Kidney (tissue), 14 donors: ENCODE data around the gene RNF207. TPM values are rescaled to one million over a fixed set of nuclear protein-coding genes. Genes with fewer than 3 reads are reported as not detected.
A peak's percentile ranks its signal among the peaks of the same experiment; 100 is the strongest.

Experiments used
- DNase-seq, 5 donors: peaks; one replicate each; pipeline ENCODE4 v3.0.0-alpha.2; 2013 to 2020
- FAIRE-seq: peaks from 2 replicates; lab custom pipeline; 2012; peaks lifted over from hg19 to GRCh38; lab: Jason Lieb, UNC
- H3K27ac ChIP-seq, 2 donors: one replicate each; pipeline ENCODE4 v1.7.0; 2013; ENCODE audit warnings: low read depth in 2 of 2, low read length in 2 of 2, inconsistent platforms in 1 of 2
- H3K27me3 ChIP-seq: one replicate; pipeline ENCODE4 v1.7.1; 2013; ENCODE audit warnings: low read length, inconsistent platforms; ENCODE audit not compliant: control insufficient read depth, insufficient read depth
- H3K36me3 ChIP-seq, 3 donors: one replicate each; pipeline versions ENCODE4 v1.7.0 to v1.7.1; 2013; ENCODE audit warnings: low read length in 3 of 3, control low read depth in 1 of 3, inconsistent platforms in 1 of 3; ENCODE audit not compliant: insufficient read depth in 3 of 3, control insufficient read depth in 2 of 3
- H3K4me1 ChIP-seq, 3 donors: one replicate each; pipeline versions ENCODE4 v1.7.0 to v1.7.1; 2013; ENCODE audit warnings: low read length in 3 of 3, inconsistent platforms in 1 of 3, low read depth in 1 of 3; ENCODE audit not compliant: control insufficient read depth in 2 of 3, insufficient read depth in 2 of 3
- H3K4me3 ChIP-seq, 3 donors: one replicate each; pipeline versions ENCODE4 v1.7.0 to v1.8.1; 2013; ENCODE audit warnings: low read length in 3 of 3, control low read depth in 1 of 3, inconsistent platforms in 1 of 3
- H3K9ac ChIP-seq, 3 donors: one replicate each; pipeline versions ENCODE4 v1.7.0 to v1.7.1; 2013; ENCODE audit warnings: low read length in 3 of 3, control low read depth in 1 of 3, inconsistent platforms in 1 of 3
- H3K9me3 ChIP-seq, 3 donors: one replicate each; pipeline versions ENCODE4 v1.7.0 to v1.7.1; 2013; ENCODE audit warnings: low read length in 3 of 3, control low read depth in 1 of 3, inconsistent platforms in 1 of 3; ENCODE audit not compliant: control insufficient read depth in 2 of 3, insufficient read depth in 1 of 3
- intact Hi-C: fragments of 100-400 bp; cut with DNase I; formaldehyde crosslinking; loops from one replicate; pipeline ENCODE4 v1.11.1; 2022
- polyA plus RNA-seq: library from polyadenylated mRNA; stranded (reverse); fragments of 350-450 nt; fragmentation: Illumina TruSeq; extraction: RNeasy Lipid Tissue Mini Kit (QIAGEN cat#74804); gene quantifications from one replicate; pipeline ENCODE4 v1.2.3, GENCODE V29; 2014; ENCODE audit warnings: low read depth, low replicate concordance; ENCODE audit not compliant: insufficient read depth
- total RNA-seq: library from RNA; stranded (reverse); fragmentation: NEBNext Ultra II Directional; extraction: Animal tissue kit (Norgen Biotek cat#: 25700); gene quantifications from one replicate; pipeline ENCODE4 v1.2.1, GENCODE V29; 2021
- TF ChIP-seq, protein P1 (sequence below): IDR thresholded peaks from 3 replicates; pipeline ENCODE4 v1.5.1; 2012; ENCODE audit warnings: mild to moderate bottlenecking, moderate library complexity, borderline replicate concordance; ENCODE audit not compliant: insufficient read depth; ENCODE audit errors: extremely low read depth
- donor health status: control.
- donor health status: control.
- donor health status: control.
- donor health status: control.
- donor health status: control.
- donor health status: DM: yes; HTN: yes; CAD: no.
- donor health status: Normal renal cell carcinoma (clear cell type).

RNF207 gene
- total and polyA plus RNA-seq, 2 donors from 2014 or later = 7.7 to 43.6 TPM

DNA sequence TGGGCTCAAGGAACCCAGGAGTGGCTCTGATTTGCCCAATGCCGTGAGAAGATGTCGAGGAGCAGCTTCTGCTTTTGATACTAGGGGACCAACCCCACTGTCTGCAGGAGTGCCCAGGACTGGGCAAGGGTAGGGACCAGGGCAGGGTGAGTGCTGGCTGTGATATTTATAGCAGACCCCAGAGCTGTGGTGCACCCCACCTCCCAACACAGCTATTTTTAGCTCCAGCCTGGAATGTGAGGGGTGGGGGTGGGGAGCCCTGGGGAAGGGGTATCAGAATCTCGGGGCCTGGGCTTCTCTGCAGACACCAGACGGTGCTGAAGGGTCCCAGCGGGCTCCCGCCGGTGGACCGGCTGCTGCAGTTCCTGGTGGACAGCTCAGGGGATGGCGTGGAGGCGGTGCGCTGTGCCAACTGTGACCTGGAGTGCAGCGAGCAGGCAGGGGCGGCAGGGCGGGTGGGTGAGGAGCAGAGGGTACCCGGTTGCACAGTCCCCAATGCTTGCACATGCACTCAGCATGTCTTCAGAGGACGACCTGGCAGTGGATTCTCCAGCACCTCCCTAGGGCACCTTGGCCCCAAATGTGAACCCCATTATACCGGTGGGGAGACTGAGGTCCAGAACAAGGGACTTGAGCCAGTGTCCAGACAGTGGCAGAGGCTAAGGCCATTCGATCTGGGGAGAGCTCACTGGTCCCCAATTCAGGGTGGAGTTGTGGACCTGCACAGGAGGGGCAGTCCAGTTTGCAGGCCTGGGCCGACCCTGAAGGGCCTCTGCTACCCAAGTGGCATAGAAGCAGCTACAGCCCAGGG lies 1.4 kb downstream of the RNF207 start:
- Histone ChIP-seq H3K9ac (no peak overlapping the region), H3K4me3 (peak overlapping the region in 1 of 3 donors; percentile 64), H3K9me3 (no peaks in the 10 kb centered on the region), H3K36me3 (no peaks in the 10 kb centered on the region), H3K4me1 (peaks cover 0 to 7% (median 0%) of the 10 kb centered on the region in 3 donors), H3K27ac (no peak overlapping the region), H3K27me3 (no peaks in the 10 kb centered on the region)
- intact Hi-C loops = no loop called here
- DNase-seq = peak in 1 of 5 donors; percentile 79
- TF ChIP-seq, protein P1, sequence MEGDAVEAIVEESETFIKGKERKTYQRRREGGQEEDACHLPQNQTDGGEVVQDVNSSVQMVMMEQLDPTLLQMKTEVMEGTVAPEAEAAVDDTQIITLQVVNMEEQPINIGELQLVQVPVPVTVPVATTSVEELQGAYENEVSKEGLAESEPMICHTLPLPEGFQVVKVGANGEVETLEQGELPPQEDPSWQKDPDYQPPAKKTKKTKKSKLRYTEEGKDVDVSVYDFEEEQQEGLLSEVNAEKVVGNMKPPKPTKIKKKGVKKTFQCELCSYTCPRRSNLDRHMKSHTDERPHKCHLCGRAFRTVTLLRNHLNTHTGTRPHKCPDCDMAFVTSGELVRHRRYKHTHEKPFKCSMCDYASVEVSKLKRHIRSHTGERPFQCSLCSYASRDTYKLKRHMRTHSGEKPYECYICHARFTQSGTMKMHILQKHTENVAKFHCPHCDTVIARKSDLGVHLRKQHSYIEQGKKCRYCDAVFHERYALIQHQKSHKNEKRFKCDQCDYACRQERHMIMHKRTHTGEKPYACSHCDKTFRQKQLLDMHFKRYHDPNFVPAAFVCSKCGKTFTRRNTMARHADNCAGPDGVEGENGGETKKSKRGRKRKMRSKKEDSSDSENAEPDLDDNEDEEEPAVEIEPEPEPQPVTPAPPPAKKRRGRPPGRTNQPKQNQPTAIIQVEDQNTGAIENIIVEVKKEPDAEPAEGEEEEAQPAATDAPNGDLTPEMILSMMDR = no peak
- no peak for FAIRE-seq

DNA sequence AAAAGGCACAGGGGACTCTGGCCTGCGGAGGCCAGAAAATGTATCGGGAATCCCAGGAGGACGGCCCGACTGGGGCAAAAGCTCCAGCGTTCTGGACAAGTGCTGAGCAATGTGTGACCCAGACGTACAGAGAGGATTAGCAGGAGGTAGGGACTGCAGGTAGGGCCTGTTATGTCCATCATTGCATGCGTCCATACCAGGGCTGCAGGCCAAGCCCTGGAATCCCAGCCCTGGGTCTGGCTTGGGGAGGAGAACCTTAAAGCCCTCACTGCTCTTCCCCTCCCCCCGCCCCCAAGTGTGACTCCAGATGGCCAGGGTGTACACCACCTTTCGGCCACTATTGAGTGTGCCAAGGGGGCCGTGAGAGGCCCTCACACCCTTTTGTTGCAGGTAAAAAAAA lies 2.0 kb downstream of the RNF207 start:
- TF ChIP-seq, protein P1 = no peak
- H3K27ac ChIP-seq = no peak overlapping the region
- H3K4me3 ChIP-seq = no peak overlapping the region
- no peak for DNase-seq
- intact Hi-C loops = no loop called here
- peaks cover 0 to 7% (median 0%) of the 10 kb centered on the region in 3 donors for H3K4me1 ChIP-seq
- no peak for FAIRE-seq
- no peak overlapping the region for H3K9ac ChIP-seq
- H3K9me3 ChIP-seq = no peaks in the 10 kb centered on the region
- H3K36me3 ChIP-seq = no peaks in the 10 kb centered on the region
- H3K27me3 ChIP-seq = no peaks in the 10 kb centered on the region

GRCh38 chr1:6208723-6209660 lies 3.1 kb downstream of the RNF207 start:
- FAIRE-seq (no peak), DNase-seq (peak; percentile 49 to 84 (median 71))
- H3K27ac ChIP-seq = no peak overlapping the region
- H3K9me3 ChIP-seq = no peaks in the 10 kb centered on the region
- peaks cover 0 to 7% (median 0%) of the 10 kb centered on the region in 3 donors for H3K4me1 ChIP-seq
- H3K9ac ChIP-seq = no peak overlapping the region
- H3K4me3 ChIP-seq = no peak overlapping the region
- intact Hi-C loops = no loop called here
- no peaks in the 10 kb centered on the region for H3K27me3 ChIP-seq
- no peaks in the 10 kb centered on the region for H3K36me3 ChIP-seq
- TF ChIP-seq, protein P1 = peak; percentile 27
